IPS-NIHi11 (cell line): ENCODE data around the gene SMAP1.
A peak's percentile ranks its signal among the peaks of the same experiment; 100 is the strongest.

ENCODE experiments used
- DNase-seq: peaks from one replicate; pipeline ENCODE4 v3.0.0; 2012; ENCODE audit warnings: mixed read lengths, low spot score

The SMAP1 gene

DNA sequence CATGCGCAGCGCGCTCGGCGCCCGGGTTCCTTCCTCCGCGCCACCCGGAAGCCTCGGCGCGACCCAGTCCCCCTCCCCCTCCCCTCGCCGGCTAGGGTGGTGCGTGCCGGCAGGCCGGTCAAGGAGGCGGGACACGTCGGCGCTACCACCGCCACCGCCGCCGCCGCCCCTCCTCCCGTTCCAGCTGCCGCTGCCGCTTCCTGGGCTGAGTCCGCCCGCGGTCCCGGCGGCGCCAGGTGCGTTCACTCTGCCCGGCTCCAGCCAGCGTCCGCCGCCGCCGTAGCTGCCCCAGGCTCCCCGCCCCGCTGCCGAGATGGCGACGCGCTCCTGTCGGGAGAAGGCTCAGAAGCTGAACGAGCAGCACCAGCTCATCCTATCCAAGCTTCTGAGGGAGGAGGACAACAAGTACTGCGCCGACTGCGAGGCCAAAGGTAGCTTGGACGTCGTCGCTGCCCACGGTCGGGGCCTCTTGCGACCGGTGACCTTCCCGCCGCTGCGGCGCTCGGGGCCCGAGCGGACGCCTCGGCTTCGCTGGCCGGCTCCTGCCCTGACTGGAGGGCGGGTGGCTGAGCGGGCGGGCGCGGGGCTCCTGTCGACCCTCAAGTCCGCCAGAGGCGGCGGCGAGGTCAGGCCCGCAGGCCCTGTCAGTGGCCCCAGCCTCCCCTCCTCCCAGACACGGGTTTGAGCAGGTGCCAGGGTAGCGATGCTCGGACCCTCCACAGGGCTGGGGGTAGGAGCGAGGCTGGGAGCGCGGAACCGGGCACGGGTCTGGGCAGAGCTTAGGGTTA, at the start of gene SMAP1:
TSS of gene SMAP1 (plus strand) at position 173 of the 788 bp plus-strand sequence. CDS start at position 314, 141 bp downstream.
- DNase-seq = peak; percentile 97

DNA sequence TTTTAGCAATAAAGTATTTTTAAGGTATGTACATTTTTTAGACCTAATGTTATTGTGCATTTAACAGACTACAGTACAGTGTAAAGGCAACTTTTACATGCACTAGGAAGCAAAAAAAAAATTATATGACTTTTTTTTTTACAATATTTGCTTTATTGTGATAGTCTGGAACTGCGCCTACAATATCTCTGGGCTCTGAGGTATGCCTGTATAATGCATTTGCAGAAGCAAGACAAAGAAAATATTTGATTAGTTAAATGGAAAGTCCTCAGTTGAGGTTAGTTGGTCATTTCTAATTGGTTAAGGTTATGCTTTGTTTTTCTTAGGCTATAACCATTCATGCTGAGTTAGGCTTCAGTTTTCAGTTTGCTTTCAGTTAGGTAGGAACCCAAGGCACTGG, 46.9 kb upstream of the SMAP1 start:
- DNase-seq = no peak

DNA sequence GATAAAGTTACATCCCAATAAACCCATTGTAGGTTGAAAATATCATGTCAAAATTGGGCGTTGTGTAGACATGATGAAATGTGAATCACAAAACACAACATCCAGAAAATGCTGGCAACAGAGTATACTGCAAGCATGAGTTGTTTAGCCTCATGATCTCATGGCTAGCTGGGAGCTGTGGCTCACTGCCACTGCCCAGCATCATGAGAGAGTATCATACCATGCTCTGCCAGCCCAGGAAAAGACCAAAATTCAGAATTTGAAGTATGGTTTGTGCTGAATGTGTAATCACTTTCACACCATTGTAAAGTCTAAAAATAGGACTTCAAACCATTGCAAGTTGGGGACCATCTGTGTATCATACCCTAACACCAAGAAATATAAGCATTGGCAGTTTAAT, 45.2 kb upstream of the SMAP1 start:
- no peak for DNase-seq

DNA sequence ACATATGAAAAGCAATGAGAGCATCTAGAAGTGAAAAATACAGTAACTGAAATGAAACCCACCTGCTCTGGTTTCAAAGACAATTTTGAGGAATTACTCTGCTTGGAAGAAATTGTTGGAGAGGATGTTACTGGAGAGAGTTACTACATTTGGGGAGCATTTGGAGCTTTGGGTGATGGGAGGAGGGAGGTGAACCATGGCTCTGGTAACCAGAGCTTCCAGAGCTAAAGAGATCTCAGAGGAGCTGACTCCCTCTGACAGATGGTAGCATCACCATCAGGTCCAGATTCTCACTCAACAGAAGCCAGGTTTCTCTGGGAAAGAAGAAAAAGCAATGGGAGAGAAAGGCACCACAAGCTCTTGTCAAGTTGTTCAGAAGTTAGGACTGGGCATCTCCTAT, 42.2 kb upstream of the SMAP1 start:
- no peak for DNase-seq

DNA sequence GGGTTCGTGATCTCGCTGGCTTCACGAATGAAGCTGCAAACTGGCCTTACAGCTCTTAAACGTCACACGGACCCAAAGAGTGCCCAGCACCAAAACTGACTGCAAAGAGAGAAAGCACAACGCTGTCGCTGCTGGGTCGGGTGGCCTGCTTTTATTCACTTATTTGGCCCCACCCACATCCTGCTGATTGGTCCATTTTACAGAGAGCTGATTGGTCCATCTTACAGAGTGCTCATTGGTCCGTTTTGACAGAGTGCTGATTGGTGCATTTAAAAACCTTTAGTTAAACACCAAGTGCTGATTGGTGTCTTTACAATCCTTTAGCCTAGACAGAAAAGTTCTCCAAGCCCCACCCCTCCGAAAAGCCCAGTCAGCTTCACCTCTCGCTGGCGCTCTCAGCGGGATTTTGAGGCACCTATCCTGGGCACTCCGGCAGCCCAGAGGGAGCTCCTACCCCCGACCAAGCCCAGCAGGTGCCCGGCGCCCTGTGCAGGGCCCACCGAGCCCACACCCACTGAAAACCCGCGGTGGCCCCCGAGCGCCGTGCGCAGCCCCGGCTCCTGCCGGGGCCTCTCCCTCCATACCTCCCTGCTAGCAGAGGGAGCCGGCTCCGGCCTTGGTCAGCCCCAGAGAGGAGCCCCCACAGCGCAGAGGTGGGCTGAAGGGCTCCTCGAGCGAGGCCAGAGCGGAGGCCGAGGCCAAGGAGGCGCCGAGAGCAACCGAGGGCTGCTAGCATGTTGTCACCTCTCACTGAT, 40.0 kb upstream of the SMAP1 start:
- no peak for DNase-seq

DNA sequence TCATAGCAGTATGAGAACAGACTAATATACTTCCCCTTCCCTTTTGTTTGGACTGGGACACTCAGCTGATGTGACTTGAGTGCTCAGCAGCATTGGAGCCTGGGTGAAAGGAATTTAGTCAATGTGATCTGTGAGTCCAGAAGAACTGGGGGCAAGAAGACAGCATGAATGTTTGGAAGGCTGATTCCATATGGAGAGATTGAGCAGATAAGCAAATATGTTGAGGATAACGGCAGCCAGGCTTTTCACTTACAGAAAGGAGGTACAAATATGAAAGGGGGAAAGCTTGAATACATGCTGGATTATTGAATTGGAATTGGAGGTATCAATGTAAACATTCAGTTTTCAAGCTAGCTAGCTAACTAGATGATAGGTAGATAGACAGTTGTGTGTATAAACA, 37.8 kb upstream of the SMAP1 start:
- no peak for DNase-seq

DNA sequence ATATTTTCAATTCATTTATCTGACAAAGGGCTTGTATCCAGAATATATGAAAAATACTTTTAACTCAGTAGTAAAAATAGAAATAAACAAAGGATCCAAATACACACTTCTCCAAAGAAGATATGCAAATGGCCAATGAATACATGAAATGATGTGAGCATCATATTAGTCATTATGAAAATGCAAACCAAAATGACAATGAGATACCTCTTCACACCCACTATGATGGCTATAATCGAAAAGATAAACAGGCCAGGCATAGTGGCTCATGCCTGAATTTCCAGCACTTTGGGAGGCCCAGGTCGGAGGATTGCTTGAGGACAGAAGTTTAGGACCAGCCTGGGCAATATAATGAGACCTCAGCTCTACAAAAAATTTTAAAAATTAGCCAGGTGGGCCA, 33.8 kb upstream of the SMAP1 start:
- no peak for DNase-seq

DNA sequence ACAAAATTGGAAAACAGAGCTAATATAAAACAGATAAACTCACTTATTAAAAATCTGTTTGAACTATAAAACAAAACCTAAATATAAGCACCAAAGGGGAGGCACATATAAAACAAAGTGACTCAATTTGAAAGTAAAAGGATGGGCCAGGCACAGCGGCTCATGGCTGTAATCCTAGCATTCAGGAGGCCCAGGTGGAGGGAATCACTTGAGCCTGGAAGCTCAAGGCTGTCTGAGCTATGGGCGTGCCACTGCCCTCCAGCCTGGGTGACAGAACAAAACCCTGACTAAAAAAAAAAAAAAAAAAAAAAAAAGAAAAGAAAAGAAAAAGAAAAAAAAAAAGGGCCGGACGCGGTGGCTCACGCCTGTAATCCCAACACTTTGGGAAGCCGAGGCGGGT, 31.1 kb upstream of the SMAP1 start:
- no peak for DNase-seq

DNA sequence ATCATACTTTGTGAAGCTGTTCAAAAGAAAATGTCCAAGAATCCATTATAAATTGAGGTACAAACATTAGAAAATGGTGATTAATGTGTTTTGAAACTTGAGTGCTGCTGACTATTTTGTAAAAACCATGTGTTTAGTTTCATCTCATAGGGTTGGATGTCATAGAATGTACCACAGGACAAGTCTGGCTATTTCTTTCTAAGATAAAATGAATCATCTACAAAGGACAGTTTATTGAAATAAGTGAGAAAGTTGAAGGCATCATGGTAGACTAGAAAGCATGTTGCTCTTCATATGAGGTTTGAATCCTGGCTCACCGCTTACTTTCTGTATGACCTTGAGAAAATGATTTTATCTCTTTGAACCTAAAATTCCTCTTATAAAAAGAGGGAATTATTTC, 29.2 kb upstream of the SMAP1 start:
- DNase-seq = no peak

DNA sequence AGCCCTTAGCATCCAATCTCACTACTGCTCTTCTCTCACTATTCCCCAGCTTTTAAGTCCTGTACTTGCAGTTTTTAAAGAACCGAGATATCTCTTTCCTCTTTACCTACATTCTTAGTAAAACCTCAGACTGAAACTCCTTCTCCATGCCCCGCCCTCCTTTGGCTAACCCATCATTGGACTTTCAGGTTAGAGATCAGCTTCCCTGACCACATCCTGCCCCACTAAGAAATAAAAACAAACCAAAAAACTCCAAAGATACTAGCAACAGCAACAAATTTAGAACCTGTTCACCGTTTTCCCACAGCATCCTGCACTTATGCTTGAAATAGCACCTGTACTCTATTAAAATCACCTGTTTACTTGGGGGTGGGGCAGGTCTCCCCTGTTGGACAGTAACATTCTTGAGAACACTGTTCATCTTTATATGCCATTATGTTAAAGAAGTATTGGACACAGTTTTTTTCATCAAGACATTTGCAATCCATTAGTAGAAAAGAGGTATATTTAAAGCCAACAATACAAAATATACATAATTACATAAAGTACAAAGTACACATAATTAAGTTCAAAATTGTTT, 16.3 kb upstream of the SMAP1 start:
- no peak for DNase-seq

DNA sequence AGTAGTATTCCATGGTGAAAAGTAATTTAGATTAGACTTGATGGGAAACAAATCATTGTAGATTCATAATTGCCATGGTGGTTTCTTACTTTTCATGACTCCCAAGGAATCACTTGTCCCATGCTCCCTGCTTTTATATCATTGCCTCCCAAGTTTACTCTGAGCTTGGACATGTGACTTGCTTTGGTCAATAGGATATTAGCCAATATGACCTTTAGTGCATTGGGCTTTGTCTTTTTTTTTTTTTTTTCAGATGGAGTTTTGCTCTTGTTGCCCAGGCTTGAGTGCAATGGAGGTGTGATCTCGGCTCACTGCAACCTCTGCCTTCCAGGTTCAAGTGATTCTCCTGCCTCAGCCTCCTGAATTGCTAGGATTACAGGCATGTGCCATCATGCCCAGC, 15.5 kb upstream of the SMAP1 start:
- no peak for DNase-seq

DNA sequence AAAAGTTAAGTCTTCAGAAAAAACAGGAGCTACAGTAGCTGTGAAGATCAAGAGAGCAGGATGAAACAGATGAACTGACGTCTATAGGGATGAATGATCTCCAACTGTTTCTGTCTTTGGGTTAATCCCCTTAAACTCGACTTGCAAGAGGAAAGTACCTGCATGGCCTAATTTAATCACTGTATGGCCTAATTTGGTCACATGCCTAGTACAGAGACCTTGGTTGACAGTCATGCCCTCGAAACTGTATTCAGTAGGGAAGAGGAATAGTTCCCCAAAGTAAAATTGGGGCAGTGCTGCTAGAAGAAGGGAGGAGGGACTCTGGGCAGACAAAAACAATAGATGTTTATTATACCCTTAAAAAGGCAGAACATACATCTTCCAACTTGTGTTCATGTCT, 10.0 kb upstream of the SMAP1 start:
- no peak for DNase-seq

DNA sequence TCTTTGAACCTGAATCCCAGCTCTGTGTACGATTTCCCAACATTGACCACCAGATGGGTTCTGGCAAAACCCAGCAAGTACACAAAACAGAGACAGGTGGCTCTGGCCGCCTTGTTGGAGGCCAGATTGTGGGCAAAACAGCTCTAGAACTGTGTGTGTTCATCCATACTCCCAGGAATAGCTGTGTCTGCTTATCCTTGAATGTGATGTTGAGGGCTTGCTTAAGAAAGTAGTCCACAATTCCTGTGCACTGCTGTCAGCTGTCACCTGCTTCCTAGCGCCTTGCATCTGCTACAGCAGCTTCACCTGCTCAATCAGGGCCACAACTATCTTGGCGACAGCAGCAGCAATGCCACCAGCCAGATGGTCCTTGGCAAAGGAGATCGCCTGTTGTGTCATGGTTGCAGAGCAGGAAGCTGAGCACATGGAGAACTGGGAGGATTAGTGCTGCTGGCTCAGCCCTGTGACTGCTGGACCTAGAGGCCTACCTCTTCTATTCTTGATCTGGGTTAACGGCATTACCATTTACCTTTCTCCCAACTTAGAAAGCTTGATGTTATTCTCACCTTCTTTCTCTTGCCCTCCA, 3.7 kb upstream of the SMAP1 start:
- no peak for DNase-seq

DNA sequence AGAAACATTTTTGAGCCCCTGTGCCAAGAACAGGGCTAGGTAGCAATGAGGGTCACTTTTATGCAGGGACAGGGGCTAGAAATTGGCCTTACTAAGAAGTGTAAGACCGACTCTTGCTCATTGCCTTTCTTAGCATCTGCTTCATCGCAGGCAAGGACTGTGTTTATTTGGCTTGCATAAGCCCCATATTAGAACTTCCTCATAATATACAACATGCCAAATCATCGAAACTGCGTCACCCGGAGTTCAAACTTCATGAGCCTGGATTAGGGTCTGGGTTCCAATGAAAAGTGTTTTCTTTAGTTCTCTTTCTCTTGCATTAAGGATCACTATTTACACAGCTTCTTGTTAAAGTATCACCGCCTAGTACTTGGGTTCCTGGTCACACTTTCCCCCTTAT, 977 bp upstream of the SMAP1 start:
- DNase-seq = no peak

DNA sequence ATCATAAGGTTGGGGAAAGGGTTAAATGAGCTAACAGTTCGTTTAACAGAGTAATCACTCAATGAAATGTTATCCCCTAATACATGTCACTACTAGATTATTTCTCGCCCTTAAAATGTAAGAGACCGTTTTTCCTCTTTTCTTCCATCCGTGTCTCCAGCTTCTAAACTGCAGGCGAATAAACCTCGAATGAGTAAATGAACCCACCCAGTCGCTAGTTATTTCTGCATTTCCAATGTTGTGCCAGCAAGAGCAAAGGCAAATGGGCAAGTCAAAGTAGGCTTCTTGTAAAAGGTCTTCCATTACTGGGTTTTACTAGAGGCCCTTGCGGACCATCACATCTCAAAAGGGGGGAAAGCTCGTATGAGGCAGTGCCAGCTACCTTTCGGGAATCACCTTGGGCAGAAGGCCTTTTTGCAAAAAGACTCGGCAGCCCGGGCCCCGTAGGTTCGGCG, 400 bp upstream of the SMAP1 start:
- DNase-seq = no peak

DNA sequence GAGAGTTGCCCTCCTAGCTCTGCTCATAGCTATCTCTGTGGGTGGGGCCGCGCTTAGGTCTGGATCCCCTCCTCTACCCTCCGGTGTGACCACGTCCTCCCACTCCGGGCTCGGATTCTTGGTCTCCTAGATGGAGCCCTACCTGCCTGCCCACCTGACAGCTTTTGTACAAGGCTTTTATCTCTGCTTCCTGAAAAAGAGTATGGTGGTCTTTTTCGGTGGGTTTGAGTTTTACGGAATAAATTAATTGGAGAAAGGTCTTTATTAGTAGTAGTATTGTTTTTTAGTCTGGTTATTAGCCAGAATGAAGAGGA, 773 bp downstream of the SMAP1 start:
- no peak for DNase-seq

DNA sequence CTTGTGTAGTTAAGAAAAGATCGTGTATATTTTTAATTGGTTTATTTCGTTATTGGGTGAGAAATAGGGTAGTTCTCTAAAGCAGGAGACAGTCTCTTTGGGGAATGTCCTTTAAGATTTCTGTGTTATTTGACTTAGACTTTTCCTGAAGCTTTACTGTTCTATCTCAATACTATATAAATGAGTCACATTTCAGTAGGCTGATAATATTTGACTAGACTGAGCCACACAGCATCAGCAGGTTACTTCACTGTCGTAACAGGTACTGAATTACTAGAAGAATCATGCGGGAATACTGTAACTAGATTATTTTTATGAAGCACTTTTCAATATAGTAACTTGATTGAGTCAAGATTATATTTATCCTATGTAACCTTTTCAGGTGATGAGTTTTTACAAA, 1.4 kb downstream of the SMAP1 start:
- DNase-seq = no peak

DNA sequence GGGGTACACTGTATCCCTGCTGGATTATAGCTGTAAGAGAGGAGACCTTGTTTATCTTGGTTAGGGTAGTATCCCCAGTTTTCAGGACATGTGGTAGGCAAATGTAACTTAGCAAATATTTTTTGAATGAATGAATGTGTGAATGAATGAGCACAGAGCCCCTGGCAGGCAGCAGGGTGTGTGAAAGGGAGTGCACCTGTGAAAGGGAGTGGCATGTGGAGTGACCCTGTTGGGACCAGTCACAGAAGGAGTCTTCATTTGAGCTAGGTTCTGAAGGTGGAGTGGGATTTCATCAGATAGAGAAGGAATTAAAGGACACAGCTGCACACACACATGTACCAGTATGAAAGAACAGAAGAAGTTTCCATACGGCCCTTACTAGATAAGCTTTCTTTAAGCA, 4.9 kb downstream of the SMAP1 start:
- DNase-seq = no peak

DNA sequence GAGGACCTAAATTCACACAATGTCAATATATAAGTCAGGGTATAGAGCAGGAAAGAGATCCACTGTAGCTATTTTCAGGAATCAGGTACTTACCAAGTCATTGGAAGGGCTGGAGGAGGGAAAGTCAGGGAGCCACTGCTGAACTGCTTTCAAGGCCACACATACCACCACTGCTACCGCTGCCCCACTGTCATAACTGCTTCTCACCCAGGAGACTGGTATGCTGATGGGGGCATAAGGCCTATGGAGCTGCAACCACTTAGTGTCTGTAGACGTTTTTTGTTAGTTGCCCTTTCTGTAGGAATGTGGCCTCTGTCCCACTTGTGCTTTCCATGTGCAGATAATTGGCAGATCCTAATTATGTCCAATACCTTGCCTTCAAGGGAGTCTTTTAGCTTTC, 5.4 kb downstream of the SMAP1 start:
- no peak for DNase-seq

DNA sequence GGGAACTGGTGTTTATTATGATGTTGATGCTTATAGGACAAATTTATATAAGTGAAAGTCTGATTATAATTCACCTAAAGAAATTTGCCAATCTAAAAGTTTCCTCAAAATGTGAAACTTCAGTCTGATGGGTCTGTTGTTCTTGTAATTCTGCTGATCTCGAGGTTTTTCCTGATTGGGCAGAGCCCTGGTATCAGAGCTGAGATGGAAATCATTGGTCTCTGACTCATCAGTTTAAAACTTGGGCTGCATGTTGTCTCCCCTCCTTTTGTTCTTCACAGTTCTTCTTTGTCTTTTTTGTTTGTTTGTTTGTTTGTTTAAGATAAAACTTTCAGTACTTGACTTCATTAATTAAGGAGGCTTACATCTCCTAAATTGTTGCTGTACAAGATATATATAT, 5.9 kb downstream of the SMAP1 start:
- no peak for DNase-seq

DNA sequence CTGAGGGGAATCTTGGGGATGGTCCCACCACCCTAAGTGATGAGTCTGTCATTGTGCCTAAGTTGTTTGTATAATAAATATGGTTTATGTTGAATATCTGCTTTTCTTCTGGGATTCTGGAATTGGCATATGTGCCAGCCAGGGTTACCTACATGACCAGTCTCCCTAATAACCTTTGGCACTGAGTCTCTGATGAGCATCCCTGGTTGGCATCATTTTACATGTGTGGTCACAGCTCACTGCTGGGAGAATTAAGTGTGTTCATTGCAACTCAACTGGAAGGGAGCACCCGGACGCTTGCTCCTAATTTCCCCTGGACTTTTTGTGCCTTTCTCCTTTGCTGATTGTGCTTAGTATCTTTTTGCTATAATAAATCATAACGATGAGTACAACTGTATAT, 8.1 kb downstream of the SMAP1 start:
- no peak for DNase-seq

DNA sequence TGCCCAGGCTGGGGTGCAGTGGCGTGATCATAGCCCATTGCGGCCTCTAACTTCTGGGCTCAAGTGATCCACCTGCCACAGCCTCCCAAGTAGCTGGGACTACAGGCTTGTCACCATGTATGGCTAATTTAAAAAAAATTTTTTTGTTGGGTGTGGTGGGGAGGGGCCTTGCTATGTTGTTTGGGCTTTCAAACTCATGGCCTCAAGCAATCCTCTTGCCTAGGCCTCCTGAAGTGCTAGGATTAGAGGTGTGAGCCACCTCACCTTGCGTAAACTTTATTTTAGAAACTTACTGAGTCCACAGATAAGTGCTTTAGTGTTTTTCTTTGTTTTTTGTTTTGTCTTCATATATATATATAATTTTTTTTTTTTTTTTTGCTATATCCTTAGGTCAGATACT, 9.1 kb downstream of the SMAP1 start:
- no peak for DNase-seq

DNA sequence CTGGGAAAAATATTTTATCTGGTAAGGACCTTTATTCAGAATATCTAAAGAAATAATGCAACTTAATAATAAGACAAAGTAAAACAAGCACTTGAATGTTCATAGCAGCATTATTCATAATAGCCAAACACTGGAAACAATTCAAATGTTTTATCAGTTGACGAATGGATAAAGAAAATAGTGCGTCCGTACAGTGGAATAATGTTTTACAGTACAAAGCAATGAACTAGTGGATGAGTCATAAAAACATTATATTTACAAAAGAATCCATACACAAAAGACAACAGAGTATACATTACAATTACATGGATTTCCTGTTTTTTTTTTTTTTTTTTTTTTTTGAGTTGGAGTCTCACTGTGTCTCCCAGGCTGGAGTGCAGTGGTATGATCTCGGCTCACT, 12.7 kb downstream of the SMAP1 start:
- DNase-seq = no peak
